ENCODE results near the gene RPL38.
A peak's percentile ranks its signal among the peaks of the same experiment; 100 is the strongest.

RPL38 gene

DNA sequence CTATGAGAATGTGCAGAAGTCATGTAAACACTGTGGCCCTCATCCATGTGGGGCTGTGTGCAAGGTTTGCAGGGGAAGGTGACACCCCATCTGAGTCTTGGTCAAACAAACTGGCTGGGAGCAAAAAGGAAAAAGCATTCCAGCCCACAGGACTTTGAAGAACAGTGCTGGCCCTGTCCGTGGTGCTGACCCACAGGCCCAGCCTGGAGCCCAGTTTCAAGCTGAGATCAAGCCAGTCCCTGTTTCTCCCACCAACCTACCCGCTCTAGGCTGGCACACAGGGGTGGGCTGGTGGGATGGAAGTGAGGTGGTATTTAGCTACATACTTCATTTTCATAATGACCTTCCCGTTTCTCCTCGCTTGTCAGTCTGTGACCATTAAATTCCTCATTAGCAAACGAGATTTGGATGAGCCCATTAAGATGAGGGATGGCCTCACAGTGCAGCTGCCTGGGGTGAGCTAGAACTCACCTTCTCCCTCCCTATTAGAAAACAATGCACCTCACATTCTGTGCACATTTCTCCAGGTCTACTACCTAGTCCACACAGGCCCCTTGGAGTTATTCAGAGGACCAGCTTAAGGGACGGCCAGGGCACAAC is 12.6 kb upstream of the RPL38 start:
- DNase-seq (ENCODE audit: low read depth), result peak; percentile 49
- TF ChIP-seq, protein P1, sequence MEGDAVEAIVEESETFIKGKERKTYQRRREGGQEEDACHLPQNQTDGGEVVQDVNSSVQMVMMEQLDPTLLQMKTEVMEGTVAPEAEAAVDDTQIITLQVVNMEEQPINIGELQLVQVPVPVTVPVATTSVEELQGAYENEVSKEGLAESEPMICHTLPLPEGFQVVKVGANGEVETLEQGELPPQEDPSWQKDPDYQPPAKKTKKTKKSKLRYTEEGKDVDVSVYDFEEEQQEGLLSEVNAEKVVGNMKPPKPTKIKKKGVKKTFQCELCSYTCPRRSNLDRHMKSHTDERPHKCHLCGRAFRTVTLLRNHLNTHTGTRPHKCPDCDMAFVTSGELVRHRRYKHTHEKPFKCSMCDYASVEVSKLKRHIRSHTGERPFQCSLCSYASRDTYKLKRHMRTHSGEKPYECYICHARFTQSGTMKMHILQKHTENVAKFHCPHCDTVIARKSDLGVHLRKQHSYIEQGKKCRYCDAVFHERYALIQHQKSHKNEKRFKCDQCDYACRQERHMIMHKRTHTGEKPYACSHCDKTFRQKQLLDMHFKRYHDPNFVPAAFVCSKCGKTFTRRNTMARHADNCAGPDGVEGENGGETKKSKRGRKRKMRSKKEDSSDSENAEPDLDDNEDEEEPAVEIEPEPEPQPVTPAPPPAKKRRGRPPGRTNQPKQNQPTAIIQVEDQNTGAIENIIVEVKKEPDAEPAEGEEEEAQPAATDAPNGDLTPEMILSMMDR (IDR thresholded peaks at IDR 0.05; ENCODE audit: insufficient read depth, low read depth, low read length, missing control alignments), result no peak

DNA sequence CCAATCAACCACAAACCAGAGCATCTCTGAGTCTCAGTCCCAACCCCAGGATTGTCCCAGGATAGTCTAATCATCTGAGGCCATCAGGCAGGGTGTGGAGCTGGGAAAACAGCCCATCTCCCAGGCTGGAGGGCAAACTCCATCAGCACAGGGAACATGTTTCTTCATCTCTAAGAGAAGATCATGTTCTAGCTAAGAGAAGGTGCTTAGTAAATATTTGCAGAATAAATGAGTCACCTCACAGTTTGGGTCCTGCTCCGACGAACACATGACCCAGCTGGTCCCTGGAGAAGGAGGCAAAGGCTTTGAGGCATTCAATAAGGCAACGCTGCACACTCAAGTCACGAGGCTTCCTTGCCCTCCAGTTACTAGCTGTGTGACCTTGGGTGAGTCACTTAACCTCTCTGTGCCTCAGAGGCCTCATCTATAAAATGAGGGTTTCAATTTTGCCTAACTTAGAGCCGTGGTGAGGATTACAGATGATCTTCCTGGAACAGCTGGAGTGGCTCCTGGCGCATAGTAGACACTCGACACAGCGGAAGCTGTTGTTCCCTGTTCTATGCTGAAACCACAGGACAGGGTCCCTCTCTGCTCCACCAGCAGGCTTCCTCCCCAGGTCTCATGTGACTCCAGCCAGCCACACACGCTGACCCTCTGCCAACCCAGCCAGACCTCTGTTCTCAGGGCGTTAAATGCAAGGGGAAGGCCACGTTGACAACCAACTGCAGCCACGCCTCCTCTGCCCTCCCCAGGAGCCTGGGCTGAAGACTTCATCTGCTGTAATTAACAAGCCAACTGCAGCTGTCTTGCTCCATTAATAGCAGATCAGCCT is 10.3 kb upstream of the RPL38 start:
- peak; percentile 69 for DNase-seq (ENCODE audit: low read depth)
- TF ChIP-seq, protein P1 (IDR thresholded peaks at IDR 0.05; ENCODE audit: insufficient read depth, low read depth, low read length, missing control alignments), result no peak

More for the DNA sequence above, 12.6 kb upstream of the RPL38 start:
- no peak overlapping the region for H3K4me3 ChIP-seq (ENCODE audit: low read length)

DNA sequence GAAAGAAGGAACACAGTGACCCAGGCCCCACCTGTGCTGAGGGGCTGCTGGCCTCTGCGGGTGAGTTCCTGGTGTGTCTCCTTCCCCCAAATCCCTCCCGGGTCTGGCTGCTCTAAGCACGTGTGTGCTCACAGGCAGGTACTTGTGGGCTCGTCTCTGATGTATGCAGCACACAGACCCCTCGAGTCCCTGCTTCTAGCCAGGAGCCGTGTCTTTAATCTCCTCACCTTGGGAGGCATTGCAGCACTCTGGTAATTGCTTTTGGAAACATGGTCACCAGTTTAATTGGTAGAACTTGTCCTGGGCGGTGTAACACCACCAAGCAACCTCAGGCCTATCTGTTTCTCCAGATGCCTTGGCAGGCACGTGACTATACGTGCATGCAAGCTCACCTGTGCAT is 8.8 kb upstream of the RPL38 start:
- DNase-seq (ENCODE audit: low read depth), result no peak
- TF ChIP-seq, protein P1 (IDR thresholded peaks at IDR 0.05; ENCODE audit: insufficient read depth, low read depth, low read length, missing control alignments), result no peak
- H3K4me3 ChIP-seq (ENCODE audit: low read length), result no peak overlapping the region

More for the DNA sequence above, 10.3 kb upstream of the RPL38 start:
- H3K4me3 ChIP-seq (ENCODE audit: low read length), result no peak overlapping the region

DNA sequence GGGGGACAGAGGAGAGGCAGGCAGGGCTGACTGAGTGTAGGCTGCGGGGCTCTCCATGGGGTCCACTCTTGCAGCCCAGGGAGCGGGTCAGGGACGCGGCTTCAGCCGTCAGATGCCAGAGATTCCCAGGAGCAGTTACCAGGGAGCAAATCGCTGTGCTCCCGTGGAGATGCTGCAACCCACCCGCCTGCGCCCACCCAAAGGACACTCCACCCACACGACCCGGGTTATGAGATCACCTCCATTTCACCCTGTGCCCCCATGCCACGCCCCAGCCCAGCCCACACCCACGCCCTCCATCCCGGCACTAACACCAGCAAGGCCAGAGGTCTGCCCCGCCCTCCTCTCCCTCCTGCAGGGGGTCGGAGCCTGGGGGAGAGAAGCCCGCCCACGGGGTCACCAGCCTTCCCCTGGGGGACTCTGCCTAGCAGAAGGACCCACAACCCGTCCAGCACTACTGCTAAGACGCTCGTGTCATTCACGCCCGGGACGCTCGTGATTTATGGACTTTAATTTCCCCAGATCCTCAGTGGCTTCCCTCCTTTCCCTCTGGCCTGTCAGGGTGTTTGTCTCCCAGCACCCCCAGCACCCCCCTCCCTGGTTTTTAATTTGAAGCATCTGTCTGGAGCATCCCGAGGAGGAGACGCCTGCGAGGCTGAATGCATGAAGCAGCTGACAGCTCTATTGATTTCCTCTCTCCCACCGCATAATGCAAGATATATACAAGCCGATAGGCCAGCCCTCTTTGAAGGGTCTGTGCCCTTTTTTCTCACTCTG is 6.7 kb upstream of the RPL38 start:
- no peak overlapping the region for H3K4me3 ChIP-seq (ENCODE audit: low read length)
- TF ChIP-seq, protein P1 (IDR thresholded peaks at IDR 0.05; ENCODE audit: insufficient read depth, low read depth, low read length, missing control alignments), result no peak
- DNase-seq (ENCODE audit: low read depth), result no peak

DNA sequence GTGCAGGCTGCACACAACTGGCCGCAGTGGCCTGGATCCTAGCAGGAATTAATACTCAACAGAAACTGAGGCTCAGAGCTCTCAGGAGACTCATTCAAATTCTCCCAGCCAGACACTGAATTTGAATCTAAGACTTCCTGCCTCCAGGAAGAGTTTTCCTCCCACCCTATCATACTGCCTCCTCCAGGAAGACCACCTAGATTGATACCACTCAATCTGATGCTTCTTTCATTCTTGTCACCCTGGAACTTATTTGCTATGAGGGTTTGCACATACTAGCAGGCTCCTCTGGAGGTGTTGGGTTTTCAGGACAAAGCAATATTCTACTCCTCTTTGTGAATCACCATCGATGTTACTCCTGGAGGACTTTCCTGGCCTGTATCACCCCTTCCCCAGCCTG is 5.7 kb upstream of the RPL38 start:
- no peak for DNase-seq (ENCODE audit: low read depth)
- no peak overlapping the region for H3K4me3 ChIP-seq (ENCODE audit: low read length)
- TF ChIP-seq, protein P1 (IDR thresholded peaks at IDR 0.05; ENCODE audit: insufficient read depth, low read depth, low read length, missing control alignments), result no peak

DNA sequence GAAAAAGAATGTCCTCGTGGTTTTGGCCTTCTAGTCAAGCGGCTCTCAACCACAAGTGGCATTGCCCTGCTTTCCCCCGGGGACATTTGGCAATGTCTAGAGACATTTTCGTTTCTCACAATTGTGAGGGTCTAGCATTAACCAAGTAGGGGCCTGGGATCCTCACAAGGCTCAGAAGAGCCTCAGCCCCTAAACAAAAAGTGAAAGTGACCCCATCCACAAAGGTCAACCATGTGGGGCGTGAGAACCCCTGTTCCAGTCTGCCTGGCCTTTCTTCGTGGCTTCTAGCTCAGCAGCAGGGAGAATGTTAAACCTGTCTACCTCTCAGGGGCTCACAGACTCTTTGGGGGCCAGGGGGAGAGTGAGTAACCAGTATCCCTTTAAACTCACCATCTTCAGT is 4.8 kb upstream of the RPL38 start:
- DNase-seq (ENCODE audit: low read depth), result no peak
- H3K4me3 ChIP-seq (ENCODE audit: low read length), result no peak overlapping the region
- TF ChIP-seq, protein P1 (IDR thresholded peaks at IDR 0.05; ENCODE audit: insufficient read depth, low read depth, low read length, missing control alignments), result no peak

Measured in epithelial cell of esophagus (primary cell).